HEK293 (cell line): ENCODE measurements around the gene WDR77.

Experiments
- CTCF ChIA-PET: fragments of 350-600 bp; formaldehyde crosslinking; extraction: SDS; loops from one replicate; lab custom pipeline; 2021; ENCODE audit warnings: antibody characterized with exemption; lab: Yijun Ruan, JAX
- POLR2A ChIA-PET: fragments of 300-600 bp; formaldehyde crosslinking; extraction: SDS; loops from one replicate; lab custom pipeline; 2020; ENCODE audit warnings: antibody characterized with exemption, inconsistent platforms; lab: Yijun Ruan, JAX
- H3K27ac ChIP-seq: fragments of 200-500 bp; sonication (Bioruptor generic); 2 replicates; pipeline ENCODE4 v1.5.1; 2014; ENCODE audit warnings: low read depth, low read length, control low read depth, inconsistent platforms; ENCODE audit errors: extremely low read depth
- H3K36me3 ChIP-seq, 2 experiments: fragments of 200-500 bp in 1 of 2; sonication (Bioruptor generic) in 1 of 2; 1 replicate in 1 of 2; 2 replicates in 1 of 2; pipeline ENCODE4 v1.5.1; 2014 to 2017; ENCODE audit warnings: inconsistent platforms in 2 of 2, low read length in 2 of 2; ENCODE audit not compliant: control insufficient read depth in 2 of 2, insufficient read depth in 1 of 2
- H3K4me1 ChIP-seq: fragments of 200-500 bp; sonication (Bioruptor generic); 2 replicates; pipeline ENCODE4 v1.5.1; 2014; ENCODE audit warnings: mild to moderate bottlenecking, low read length, inconsistent platforms; ENCODE audit not compliant: control insufficient read depth, insufficient read depth
- H3K4me3 ChIP-seq: 2 replicates; pipeline ENCODE4 v1.5.1; 2011; ENCODE audit warnings: low read depth, mild to moderate bottlenecking, control low read depth, low read length, moderate library complexity
- H3K9me3 ChIP-seq: fragments of 200-500 bp; sonication (Bioruptor generic); 2 replicates; pipeline ENCODE4 v1.5.1; 2014; ENCODE audit warnings: low read depth, low read length, inconsistent platforms; ENCODE audit not compliant: control insufficient read depth, insufficient read depth
- GLIS2 ChIP-seq: fragments of 450-650 bp; formaldehyde crosslinking; IDR thresholded peaks from 2 replicates; pipeline ENCODE4 v1.5.1; 2016; ENCODE audit warnings: missing biosample characterization, missing genetic modification characterization
- HOXC10 ChIP-seq: sonication (generic); formaldehyde crosslinking; IDR thresholded peaks from 2 replicates; pipeline ENCODE4 v1.8.1; 2023; ENCODE audit warnings: mild to moderate bottlenecking, missing genetic modification reagents
- IKZF3 ChIP-seq: fragments of 450-650 bp; IDR thresholded peaks from 2 replicates; pipeline ENCODE4 v1.5.0; 2018; ENCODE audit warnings: missing biosample characterization, mild to moderate bottlenecking, missing genetic modification characterization, moderate library complexity
- KLF7 ChIP-seq: fragments of 450-650 bp; formaldehyde crosslinking; IDR thresholded peaks from 2 replicates; pipeline ENCODE4 v1.5.1; 2016; ENCODE audit warnings: missing biosample characterization, missing genetic modification characterization, borderline replicate concordance
- PBX3 ChIP-seq: sonication (generic); formaldehyde crosslinking; IDR thresholded peaks from 2 replicates; pipeline ENCODE4 v1.8.1; 2022; ENCODE audit warnings: mild to moderate bottlenecking, moderate library complexity, missing genetic modification reagents
- PRDM1 ChIP-seq: fragments of 450-650 bp; formaldehyde crosslinking; IDR thresholded peaks from 2 replicates; pipeline ENCODE4; 2016; ENCODE audit warnings: missing biosample characterization, missing genetic modification characterization
- PRDM6 ChIP-seq: fragments of 450-650 bp; formaldehyde crosslinking; IDR thresholded peaks from 2 replicates; pipeline ENCODE4 v1.5.1; 2017; ENCODE audit warnings: missing biosample characterization, missing genetic modification characterization
- RBAK ChIP-seq: fragments of 450-650 bp; formaldehyde crosslinking; IDR thresholded peaks from 2 replicates; pipeline ENCODE4 v1.5.1; 2016; ENCODE audit warnings: missing biosample characterization, missing genetic modification characterization
- SALL2 ChIP-seq: fragments of 450-650 bp; formaldehyde crosslinking; IDR thresholded peaks from 2 replicates; pipeline ENCODE4 v1.5.0; 2017; ENCODE audit warnings: missing biosample characterization, mild to moderate bottlenecking, missing genetic modification characterization, borderline replicate concordance
- SP3 ChIP-seq: fragments of 450-650 bp; formaldehyde crosslinking; IDR thresholded peaks from 2 replicates; pipeline ENCODE4 v1.5.1; 2016; ENCODE audit warnings: missing biosample characterization, missing genetic modification characterization
- TRIM28 ChIP-seq: IDR thresholded peaks from 2 replicates; pipeline ENCODE4 v1.6.1; 2011; ENCODE audit warnings: low read length, control low read depth, borderline replicate concordance
- ZBTB7A ChIP-seq: fragments of 450-650 bp; formaldehyde crosslinking; IDR thresholded peaks from 2 replicates; pipeline ENCODE4 v1.5.1; 2016; ENCODE audit warnings: low read depth, missing biosample characterization, missing genetic modification characterization
- ZNF133 ChIP-seq: fragments of 450-650 bp; formaldehyde crosslinking; IDR thresholded peaks from 2 replicates; pipeline ENCODE4 v1.5.1; 2016; ENCODE audit warnings: missing biosample characterization, missing genetic modification characterization
- ZNF223 ChIP-seq: fragments of 450-650 bp; formaldehyde crosslinking; IDR thresholded peaks from 2 replicates; pipeline ENCODE4 v1.5.1; 2016; ENCODE audit warnings: missing biosample characterization, missing genetic modification characterization
- ZNF274 ChIP-seq, 2 experiments: fragments of 200-500 bp in 1 of 2; fragments of 450-650 bp in 1 of 2; sonication (Bioruptor generic) in 1 of 2; formaldehyde crosslinking in 1 of 2; IDR thresholded peaks; 2 replicates each; pipeline versions ENCODE4 v1.5.1 to v1.6.1; 2014 to 2016; ENCODE audit warnings: borderline replicate concordance in 1 of 2, inconsistent platforms in 1 of 2, low read length in 1 of 2, missing biosample characterization in 1 of 2, missing genetic modification characterization in 1 of 2
- ZNF37A ChIP-seq: fragments of 450-650 bp; IDR thresholded peaks from 2 replicates; pipeline ENCODE4 v1.5.1; 2018; ENCODE audit warnings: missing biosample characterization, missing genetic modification characterization
- ZNF404 ChIP-seq: fragments of 450-650 bp; formaldehyde crosslinking; IDR thresholded peaks from 2 replicates; pipeline ENCODE4 v1.5.1; 2017; ENCODE audit warnings: missing biosample characterization, missing genetic modification characterization
- ZNF501 ChIP-seq: fragments of 450-650 bp; formaldehyde crosslinking; IDR thresholded peaks from 2 replicates; pipeline ENCODE4 v1.5.1; 2016; ENCODE audit warnings: missing biosample characterization, missing genetic modification characterization
- ZNF513 ChIP-seq: fragments of 450-650 bp; IDR thresholded peaks from 2 replicates; pipeline ENCODE4 v1.5.1; 2018; ENCODE audit warnings: missing biosample characterization, missing genetic modification characterization
- ZNF544 ChIP-seq: fragments of 450-650 bp; formaldehyde crosslinking; IDR thresholded peaks from 2 replicates; pipeline ENCODE4 v1.5.0; 2017; ENCODE audit warnings: missing biosample characterization, missing genetic modification characterization
- ZNF623 ChIP-seq: fragments of 450-650 bp; formaldehyde crosslinking; IDR thresholded peaks from 2 replicates; pipeline ENCODE4 v1.5.1; 2016; ENCODE audit warnings: missing biosample characterization, missing genetic modification characterization
- ZNF658 ChIP-seq: fragments of 450-650 bp; formaldehyde crosslinking; IDR thresholded peaks from 2 replicates; pipeline ENCODE4; 2016; ENCODE audit warnings: missing biosample characterization, missing genetic modification characterization
- ZNF664 ChIP-seq: fragments of 450-650 bp; formaldehyde crosslinking; IDR thresholded peaks from 2 replicates; pipeline ENCODE4 v1.5.1; 2016; ENCODE audit warnings: missing biosample characterization, missing genetic modification characterization
- ZNF677 ChIP-seq: fragments of 450-650 bp; IDR thresholded peaks from 2 replicates; pipeline ENCODE4 v1.5.0; 2018; ENCODE audit warnings: missing biosample characterization, mild to moderate bottlenecking, missing genetic modification characterization, moderate library complexity
- ZNF707 ChIP-seq: fragments of 450-650 bp; formaldehyde crosslinking; IDR thresholded peaks from 2 replicates; pipeline ENCODE4 v1.5.1; 2016; ENCODE audit warnings: missing biosample characterization, missing genetic modification characterization
- ZNF776 ChIP-seq: fragments of 450-650 bp; formaldehyde crosslinking; IDR thresholded peaks from 2 replicates; pipeline ENCODE4 v1.5.0; 2017; ENCODE audit warnings: missing biosample characterization, missing genetic modification characterization, borderline replicate concordance
- ZNF792 ChIP-seq: fragments of 450-650 bp; formaldehyde crosslinking; IDR thresholded peaks from 2 replicates; pipeline ENCODE4 v1.5.1; 2016; ENCODE audit warnings: missing biosample characterization, missing genetic modification characterization
- ZNF830 ChIP-seq: fragments of 450-650 bp; IDR thresholded peaks from 2 replicates; pipeline ENCODE4 v1.5.0; 2018; ENCODE audit warnings: missing biosample characterization, missing genetic modification characterization, low read depth, mild to moderate bottlenecking, moderate library complexity

Gene WDR77

GRCh38 chr1:111491070-111491469 lies 42.0 kb upstream of the WDR77 start:
- CTCF ChIA-PET: interaction anchor here (0.5 to 3.4 kb wide), 4 partner anchors 17 to 1467 kb away, joined by 4 to 15 read pairs (median 6); no protein-coding TSS in a partner anchor
- H3K4me1 ChIP-seq: no peaks in the 10 kb centered on the region

DNA sequence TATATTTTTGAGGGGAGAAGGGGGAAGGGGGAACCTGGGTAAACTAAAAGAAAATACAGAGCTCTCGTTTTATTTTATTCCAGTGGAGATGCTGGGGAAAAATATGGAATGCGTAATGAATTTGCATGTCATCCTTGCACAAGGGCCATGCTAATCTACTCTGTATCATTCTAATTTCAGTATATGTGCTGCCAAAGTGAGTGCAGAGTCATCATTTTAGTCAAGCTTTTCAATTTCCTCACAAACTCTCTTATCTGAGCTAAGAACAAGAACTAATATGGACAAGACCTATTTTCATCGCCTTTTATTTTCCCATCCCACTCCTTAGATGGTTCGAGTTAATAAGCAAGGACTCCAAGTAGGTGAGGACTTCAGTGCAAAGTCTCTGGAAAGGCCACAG lies 41.2 kb upstream of the WDR77 start:
- no peak for TF ChIP-seq SALL2
- TF ChIP-seq PRDM1: no peak
- no peak for TF ChIP-seq TRIM28
- TF ChIP-seq ZNF544 (tag by site-specific recombination): no peak
- no peak for TF ChIP-seq ZNF274 (IDR thresholded peaks at IDR 0.05; ENCODE audit: low read length)
- no peak for TF ChIP-seq ZNF274 (tag by site-specific recombination; IDR thresholded peaks at IDR 0.05; ENCODE audit: borderline replicate concordance)
- no peak for TF ChIP-seq ZNF623 (tag by site-specific recombination)
- no peak for TF ChIP-seq ZNF830 (tag by site-specific recombination)
- TF ChIP-seq ZNF223 (tag by site-specific recombination): no peak
- no peak for TF ChIP-seq SP3 (tag by site-specific recombination)
- no peak for TF ChIP-seq ZNF792 (tag by site-specific recombination)
- TF ChIP-seq ZNF513 (tag by site-specific recombination): no peak
- TF ChIP-seq ZBTB7A (tag by site-specific recombination): no peak
- no peak for TF ChIP-seq GLIS2 (tag by site-specific recombination)
- TF ChIP-seq IKZF3: no peak
- TF ChIP-seq ZNF133 (tag by site-specific recombination): no peak
- TF ChIP-seq ZNF664 (tag by site-specific recombination): no peak
- TF ChIP-seq PRDM6: no peak
- TF ChIP-seq HOXC10 (CRISPR knock-in tag): no peak
- no peak for TF ChIP-seq ZNF658 (tag by site-specific recombination)
- no peak for TF ChIP-seq KLF7 (tag by site-specific recombination)
- H3K36me3 ChIP-seq: no peaks in the 10 kb centered on the region
- no peaks in the 10 kb centered on the region for H3K9me3 ChIP-seq
- CTCF ChIA-PET: interaction anchor here (0.6 to 3.4 kb wide), 5 partner anchors 9 to 265 kb away, joined by 3 to 15 read pairs (median 6); no protein-coding TSS in a partner anchor
- H3K4me3 ChIP-seq: no peak overlapping the region
- H3K27ac ChIP-seq: no peak overlapping the region
- POLR2A ChIA-PET: interaction anchor here (0.6 kb wide), 1 partner anchor 14 kb away, joined by 3 read pairs; no protein-coding TSS in a partner anchor
- H3K4me1 ChIP-seq: no peaks in the 10 kb centered on the region

More at GRCh38 chr1:111491070-111491469, 42.0 kb upstream of the WDR77 start:
- TF ChIP-seq ZNF677 (no peak), ZNF501 (no peak), RBAK (tag by site-specific recombination) (no peak), ZNF404 (tag by site-specific recombination) (no peak), ZNF776 (tag by site-specific recombination) (no peak), ZNF37A (tag by site-specific recombination) (no peak), ZNF707 (tag by site-specific recombination) (no peak), PBX3 (CRISPR knock-in tag) (no peak)
- no peaks in the 10 kb centered on the region for H3K36me3 ChIP-seq
- no peak overlapping the region for H3K4me3 ChIP-seq
- POLR2A ChIA-PET: no interaction called here
- no peaks in the 10 kb centered on the region for H3K9me3 ChIP-seq
- no peak overlapping the region for H3K27ac ChIP-seq
